Mucosa of rectum (tissue), 2 donors: ENCODE measurements around the gene SMCR8.
"Not testable (repeated sequence)": the region's sequence is repeated elsewhere in the genome, so short reads cannot be mapped to it uniquely, and the experiment has no call there.

Experiments
- H3K27ac ChIP-seq, 2 donors: one replicate each; pipeline ENCODE4 v1.7.0; 2013; ENCODE audit warnings: inconsistent platforms in 2 of 2, low read depth in 2 of 2, low read length in 2 of 2
- H3K27me3 ChIP-seq, 2 donors: one replicate each; pipeline ENCODE4 v1.7.0; 2013; ENCODE audit warnings: low read length in 2 of 2; ENCODE audit not compliant: control insufficient read depth in 2 of 2, insufficient read depth in 2 of 2
- H3K36me3 ChIP-seq, 2 donors: one replicate each; pipeline ENCODE4 v1.7.0; 2013; ENCODE audit warnings: low read length in 2 of 2; ENCODE audit not compliant: control insufficient read depth in 2 of 2, insufficient read depth in 2 of 2
- H3K4me1 ChIP-seq, 2 donors: one replicate each; pipeline ENCODE4 v1.7.0; 2013; ENCODE audit warnings: low read length in 2 of 2, mild to moderate bottlenecking in 1 of 2; ENCODE audit not compliant: control insufficient read depth in 2 of 2, insufficient read depth in 2 of 2
- H3K4me3 ChIP-seq, 2 donors: one replicate each; pipeline ENCODE4 v1.7.0; 2013; ENCODE audit warnings: low read length in 2 of 2
- H3K9ac ChIP-seq, 2 donors: one replicate each; pipeline ENCODE4 v1.7.0; 2013; ENCODE audit warnings: low read length in 2 of 2, low read depth in 1 of 2, mild to moderate bottlenecking in 1 of 2
- H3K9me3 ChIP-seq, 2 donors: one replicate each; pipeline ENCODE4 v1.7.0; 2013; ENCODE audit warnings: low read length in 2 of 2; ENCODE audit not compliant: control insufficient read depth in 2 of 2
- donor health status: healthy.
- donor health status: Normal muscosa, but diverticular disease.

The SMCR8 gene

GRCh38 chr17:18281788-18282187, 33.3 kb upstream of the SMCR8 start:
- Histone ChIP-seq H3K36me3 (peaks cover 51 to 70% of the 10 kb centered on the region in 2 donors), H3K9ac (no peak overlapping the region), H3K4me1 (no peaks in the 10 kb centered on the region), H3K9me3 (no peaks in the 10 kb centered on the region), H3K27ac (no peak overlapping the region), H3K27me3 (no peaks in the 10 kb centered on the region), H3K4me3 (no peak overlapping the region)

- Histone ChIP-seq H3K27ac (no peak overlapping the region), H3K27me3 (no peaks in the 10 kb centered on the region), H3K9ac (no peak overlapping the region), H3K4me3 (no peak overlapping the region), H3K4me1 (no peaks in the 10 kb centered on the region), H3K9me3 (no peaks in the 10 kb centered on the region), H3K36me3 (peaks cover 53 to 73% of the 10 kb centered on the region in 2 donors)
Measured at GRCh38 chr17:18285296-18285695, 29.8 kb upstream of the SMCR8 start.

GRCh38 chr17:18291718-18292540, 23.2 kb upstream of the SMCR8 start:
- no peaks in the 10 kb centered on the region for H3K27me3 ChIP-seq
- no peak overlapping the region for H3K27ac ChIP-seq
- no peak overlapping the region for H3K9ac ChIP-seq
- H3K9me3 ChIP-seq: no peaks in the 10 kb centered on the region
- no peaks in the 10 kb centered on the region for H3K4me1 ChIP-seq
- no peak overlapping the region for H3K4me3 ChIP-seq
- H3K36me3 ChIP-seq: peaks cover 41 to 59% of the 10 kb centered on the region in 2 donors

GRCh38 chr17:18298061-18298460, 17.0 kb upstream of the SMCR8 start:
- H3K9ac ChIP-seq, H3K4me1 ChIP-seq, H3K27ac ChIP-seq, H3K27me3 ChIP-seq, H3K4me3 ChIP-seq, H3K9me3 ChIP-seq: not testable (repeated sequence)
- peaks cover 37 to 45% of the 10 kb centered on the region in 2 donors for H3K36me3 ChIP-seq

- no peak overlapping the region for H3K4me3 ChIP-seq
- no peak overlapping the region for H3K9ac ChIP-seq
- H3K4me1 ChIP-seq: no peaks in the 10 kb centered on the region
- no peaks in the 10 kb centered on the region for H3K9me3 ChIP-seq
- peaks cover 42 to 52% of the 10 kb centered on the region in 2 donors for H3K36me3 ChIP-seq
- H3K27ac ChIP-seq: no peak overlapping the region
- no peaks in the 10 kb centered on the region for H3K27me3 ChIP-seq
Measured at GRCh38 chr17:18300725-18301480, 14.2 kb upstream of the SMCR8 start.

GRCh38 chr17:18303206-18303605, 11.9 kb upstream of the SMCR8 start:
- H3K4me3 ChIP-seq, H3K27ac ChIP-seq, H3K9me3 ChIP-seq, H3K4me1 ChIP-seq, H3K27me3 ChIP-seq, H3K9ac ChIP-seq: not testable (repeated sequence)
- peaks cover 51 to 60% of the 10 kb centered on the region in 2 donors for H3K36me3 ChIP-seq

GRCh38 chr17:18309202-18309601, 5.9 kb upstream of the SMCR8 start:
- H3K9me3 ChIP-seq: no peaks in the 10 kb centered on the region
- H3K27me3 ChIP-seq: no peaks in the 10 kb centered on the region
- peaks cover 9 to 10% of the 10 kb centered on the region in 2 donors for H3K4me1 ChIP-seq
- H3K9ac ChIP-seq: no peak overlapping the region
- no peak overlapping the region for H3K27ac ChIP-seq
- H3K36me3 ChIP-seq: peaks cover 23 to 27% of the 10 kb centered on the region in 2 donors
- H3K4me3 ChIP-seq: no peak overlapping the region

GRCh38 chr17:18314059-18314730, 898 bp upstream of the SMCR8 start:
- Histone ChIP-seq H3K27ac (peak overlapping the region; percentile 88 to 91), H3K4me1 (peaks cover 45 to 46% of the 10 kb centered on the region in 2 donors), H3K36me3 (peaks cover 17 to 20% of the 10 kb centered on the region in 2 donors), H3K9ac (peak overlapping the region; percentile 79 to 83), H3K9me3 (no peaks in the 10 kb centered on the region), H3K27me3 (no peaks in the 10 kb centered on the region), H3K4me3 (peak overlapping the region; percentile 89 to 95)

- no peaks in the 10 kb centered on the region for H3K9me3 ChIP-seq
- peaks cover 53% of the 10 kb centered on the region in 2 donors for H3K4me1 ChIP-seq
- H3K27ac ChIP-seq: peak overlapping the region; percentile 88 to 91
- H3K27me3 ChIP-seq: no peaks in the 10 kb centered on the region
- peak overlapping the region; percentile 91 to 93 for H3K9ac ChIP-seq
- peaks cover 24 to 25% of the 10 kb centered on the region in 2 donors for H3K36me3 ChIP-seq
- peak overlapping the region; percentile 89 to 95 for H3K4me3 ChIP-seq
Measured at GRCh38 chr17:18315562-18315922, 449 bp downstream of the SMCR8 start.

GRCh38 chr17:18315961-18316360, 868 bp downstream of the SMCR8 start:
- Histone ChIP-seq H3K9ac (peak overlapping the region; percentile 91 to 93), H3K27me3 (no peaks in the 10 kb centered on the region), H3K4me3 (peak overlapping the region; percentile 89 to 95), H3K36me3 (peaks cover 26 to 28% of the 10 kb centered on the region in 2 donors), H3K4me1 (peaks cover 54 to 55% of the 10 kb centered on the region in 2 donors), H3K9me3 (no peaks in the 10 kb centered on the region), H3K27ac (peak overlapping the region; percentile 88 to 91)
